PC-9 (cell line): ENCODE data around the gene DNAAF3.

ENCODE experiments used
- EZH2 ChIP-seq: fragments of 200-600 bp; sonication (generic); IDR thresholded peaks from 2 replicates; pipeline ENCODE4 v1.8.0; 2017; ENCODE audit warnings: antibody characterized with exemption, low read depth
- TF ChIP-seq, protein P1 (sequence below): fragments of 200-600 bp; sonication (generic); conservative IDR thresholded peaks from 2 replicates; pipeline ENCODE4 v1.6.1; 2017; ENCODE audit warnings: mixed run types, antibody characterized with exemption, mild to moderate bottlenecking, moderate library complexity

DNA sequence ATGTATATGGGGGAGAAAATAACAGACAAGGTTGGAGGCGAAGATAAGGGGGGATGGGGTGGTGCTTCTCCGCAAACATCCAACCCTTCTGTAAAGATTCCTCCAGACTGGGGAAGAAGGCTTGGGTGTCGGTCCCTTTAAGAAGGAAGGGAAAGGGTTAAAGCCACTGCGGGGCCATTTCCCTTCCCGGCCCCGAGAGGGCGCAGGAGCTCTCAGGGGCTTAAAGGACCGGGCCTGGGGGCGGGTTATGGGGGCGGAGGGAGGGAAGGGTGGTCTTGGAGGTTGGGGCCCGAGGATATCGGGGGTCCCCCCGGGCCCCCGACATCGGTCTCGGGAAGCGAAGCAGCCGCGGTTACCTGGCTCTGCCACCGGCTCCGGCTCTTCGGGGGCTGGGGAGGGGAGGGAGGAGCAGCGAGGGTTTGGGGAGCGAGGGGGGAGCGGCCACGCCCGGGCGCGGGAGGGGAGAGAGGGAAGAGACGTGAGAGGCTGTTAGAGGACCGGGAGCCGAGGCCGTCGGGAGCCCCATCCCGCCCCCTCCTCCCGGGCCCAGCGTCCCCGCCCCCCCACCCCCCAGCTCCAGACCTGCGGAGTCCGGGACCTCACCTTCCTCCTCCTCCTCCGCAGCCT is 20.2 kb downstream of the DNAAF3 start:
- TF ChIP-seq, protein P1, sequence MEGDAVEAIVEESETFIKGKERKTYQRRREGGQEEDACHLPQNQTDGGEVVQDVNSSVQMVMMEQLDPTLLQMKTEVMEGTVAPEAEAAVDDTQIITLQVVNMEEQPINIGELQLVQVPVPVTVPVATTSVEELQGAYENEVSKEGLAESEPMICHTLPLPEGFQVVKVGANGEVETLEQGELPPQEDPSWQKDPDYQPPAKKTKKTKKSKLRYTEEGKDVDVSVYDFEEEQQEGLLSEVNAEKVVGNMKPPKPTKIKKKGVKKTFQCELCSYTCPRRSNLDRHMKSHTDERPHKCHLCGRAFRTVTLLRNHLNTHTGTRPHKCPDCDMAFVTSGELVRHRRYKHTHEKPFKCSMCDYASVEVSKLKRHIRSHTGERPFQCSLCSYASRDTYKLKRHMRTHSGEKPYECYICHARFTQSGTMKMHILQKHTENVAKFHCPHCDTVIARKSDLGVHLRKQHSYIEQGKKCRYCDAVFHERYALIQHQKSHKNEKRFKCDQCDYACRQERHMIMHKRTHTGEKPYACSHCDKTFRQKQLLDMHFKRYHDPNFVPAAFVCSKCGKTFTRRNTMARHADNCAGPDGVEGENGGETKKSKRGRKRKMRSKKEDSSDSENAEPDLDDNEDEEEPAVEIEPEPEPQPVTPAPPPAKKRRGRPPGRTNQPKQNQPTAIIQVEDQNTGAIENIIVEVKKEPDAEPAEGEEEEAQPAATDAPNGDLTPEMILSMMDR, result peak; percentile 98
- no peak for TF ChIP-seq EZH2
